C4-2B (cell line): ENCODE data around the gene KIT.

Source experiments
- CTCF ChIP-seq: fragments of 450-650 bp; conservative IDR thresholded peaks from 2 replicates; pipeline ENCODE4 v1.5.1; 2017; ENCODE audit warnings: mild to moderate bottlenecking
- ZFX ChIP-seq: fragments of 450-650 bp; IDR thresholded peaks from 2 replicates; pipeline ENCODE4 v1.6.1; 2017

- TF ChIP-seq CTCF (no peak), ZFX (no peak)
These were observed 49.6 kb downstream of the KIT start for GRCh38 chr4:54707406-54707805.
